HTR-8/SVneo (cell line): ENCODE results near the gene BFSP1.
A peak's percentile ranks its signal among the peaks of the same experiment; 100 is the strongest.

Experiments used
- DNase-seq: peaks from one replicate; pipeline ENCODE4 v3.0.0; 2011; ENCODE audit warnings: low spot score, mixed read lengths; ENCODE audit not compliant: insufficient read length
- FAIRE-seq: peaks from 2 replicates; lab custom pipeline; 2011; peaks lifted over from hg19 to GRCh38; lab: Jason Lieb, UNC

Gene BFSP1

DNA sequence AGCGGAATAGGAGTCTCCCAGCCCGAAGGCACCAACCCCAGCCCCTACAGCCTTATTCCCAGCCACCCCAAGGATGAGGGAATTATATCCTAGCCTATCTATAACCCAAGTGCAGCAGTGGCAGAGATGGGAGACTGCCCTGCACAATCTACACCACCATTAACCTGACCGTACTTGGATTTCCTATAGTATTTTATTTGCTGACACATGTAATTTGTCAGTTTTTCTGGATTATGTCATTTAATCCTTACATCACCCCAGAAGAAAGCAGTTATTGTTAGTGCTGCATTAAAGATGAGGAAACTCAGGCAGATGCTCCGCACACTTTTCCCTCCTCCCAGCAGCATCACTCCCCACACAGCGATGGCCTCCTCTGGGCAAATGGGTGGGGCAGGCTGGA lies 6.0 kb downstream of the BFSP1 start:
- no peak for DNase-seq
- no peak for FAIRE-seq

GRCh38 chr20:17524560-17524959 lies 6.6 kb downstream of the BFSP1 start:
- no peak for FAIRE-seq
- no peak for DNase-seq

GRCh38 chr20:17523326-17523725 lies 7.9 kb downstream of the BFSP1 start:
- no peak for FAIRE-seq
- DNase-seq = no peak

DNA sequence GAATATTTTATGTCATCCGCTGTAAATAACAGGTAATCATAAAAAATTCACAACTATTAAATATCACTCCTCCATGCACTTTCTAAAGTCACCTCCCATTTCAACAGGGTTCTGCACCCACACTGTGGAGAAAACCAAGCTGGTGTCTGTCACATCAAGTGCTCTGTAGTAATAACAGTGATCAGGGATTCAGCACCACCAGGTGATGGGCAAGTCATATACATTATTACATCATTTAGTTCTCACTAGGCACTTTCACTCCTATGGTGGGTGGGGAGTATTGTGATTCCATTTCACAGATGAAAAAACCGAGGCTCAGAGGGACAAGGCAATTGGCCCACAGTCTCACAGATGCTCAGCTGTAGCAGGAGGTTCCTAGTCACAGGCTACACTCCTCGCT lies 8.7 kb downstream of the BFSP1 start:
- DNase-seq (no peak), FAIRE-seq (no peak)

GRCh38 chr20:17520583-17520982 lies 10.6 kb downstream of the BFSP1 start:
- FAIRE-seq (no peak), DNase-seq (no peak)

GRCh38 chr20:17519606-17520285 lies 11.4 kb downstream of the BFSP1 start:
- DNase-seq (no peak), FAIRE-seq (no peak)

- no peak for DNase-seq
- FAIRE-seq = no peak
These were observed 12.7 kb downstream of the BFSP1 start for GRCh38 chr20:17518339-17519052.

GRCh38 chr20:17515053-17515452 lies 16.1 kb downstream of the BFSP1 start:
- FAIRE-seq = no peak
- no peak for DNase-seq

- DNase-seq (no peak), FAIRE-seq (no peak)
These were observed 17.2 kb downstream of the BFSP1 start for GRCh38 chr20:17513939-17514338.

DNA sequence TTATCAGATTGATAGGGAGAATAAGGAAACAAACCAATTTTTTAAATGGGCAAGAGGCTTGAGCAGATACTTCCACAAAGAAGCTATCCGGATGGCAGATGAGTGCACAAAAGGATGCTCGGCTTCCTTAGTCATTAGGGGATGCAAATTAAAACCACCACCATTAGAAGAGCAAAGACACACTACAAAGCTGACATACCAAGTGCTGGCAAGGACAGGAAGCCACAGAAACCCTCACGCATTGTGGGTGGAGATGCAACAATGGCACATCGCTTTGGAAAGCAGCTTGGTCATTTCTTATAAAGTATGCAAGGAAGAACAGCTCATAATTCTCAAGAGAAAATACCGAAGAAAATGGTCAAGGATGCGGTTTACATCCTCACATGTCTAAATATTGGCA lies 19.8 kb downstream of the BFSP1 start:
- DNase-seq = no peak
- peak; percentile 26 for FAIRE-seq

DNA sequence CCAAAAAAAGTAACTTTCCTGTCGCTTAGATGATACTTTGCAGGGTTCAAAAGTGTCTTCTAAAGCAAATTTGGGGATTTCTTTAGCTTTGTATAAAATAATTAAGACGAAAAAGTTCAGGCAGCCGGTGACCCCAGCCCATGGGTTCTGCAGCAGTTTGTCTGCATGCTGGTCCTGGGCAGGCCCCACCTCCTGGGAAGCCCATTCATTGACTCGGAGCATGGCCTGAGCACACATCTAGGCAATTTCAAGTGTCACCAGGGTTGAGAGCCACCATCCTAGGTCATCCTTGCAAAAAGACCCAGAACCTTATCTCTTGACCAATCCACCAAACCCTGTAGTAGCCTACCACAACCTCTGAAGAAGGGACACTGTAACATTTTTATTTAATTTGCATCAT lies 20.6 kb downstream of the BFSP1 start:
- FAIRE-seq (no peak), DNase-seq (no peak)

- DNase-seq (no peak), FAIRE-seq (no peak)
These were observed 22.4 kb downstream of the BFSP1 start for GRCh38 chr20:17508756-17509155.

GRCh38 chr20:17507531-17507930 lies 23.6 kb downstream of the BFSP1 start:
- FAIRE-seq = peak; percentile 66

DNA sequence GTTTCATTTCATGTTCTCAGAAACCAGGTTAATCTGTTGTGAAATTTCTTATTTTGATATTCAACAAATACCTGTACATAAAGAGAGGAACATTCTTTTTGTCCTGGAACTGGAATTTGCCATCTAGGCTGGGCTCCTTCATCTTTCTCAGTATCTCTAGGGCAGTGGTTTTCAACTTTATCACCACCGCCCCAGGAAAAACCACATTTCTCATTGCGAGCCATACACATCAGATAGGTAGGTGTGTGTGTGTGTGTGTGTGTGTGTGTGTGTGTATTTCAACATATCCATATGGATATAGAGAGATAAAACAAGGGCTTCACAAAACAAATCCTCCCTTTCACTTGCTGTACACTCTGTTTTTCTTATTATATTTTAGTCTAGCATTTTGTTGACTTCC lies 24.1 kb downstream of the BFSP1 start:
- no peak for FAIRE-seq
- no peak for DNase-seq

More at GRCh38 chr20:17507531-17507930, 23.6 kb downstream of the BFSP1 start:
- no peak for DNase-seq

- no peak for DNase-seq
- no peak for FAIRE-seq
These were observed 25.3 kb downstream of the BFSP1 start for GRCh38 chr20:17505636-17506517.

- DNase-seq (peak; percentile 57), FAIRE-seq (no peak)
These were observed 26.1 kb downstream of the BFSP1 start for GRCh38 chr20:17504898-17505635.

- FAIRE-seq (no peak), DNase-seq (peak; percentile 25)
These were observed 26.9 kb downstream of the BFSP1 start for GRCh38 chr20:17504066-17504897.

GRCh38 chr20:17503301-17504065 lies 27.7 kb downstream of the BFSP1 start:
- FAIRE-seq (no peak), DNase-seq (no peak)

DNA sequence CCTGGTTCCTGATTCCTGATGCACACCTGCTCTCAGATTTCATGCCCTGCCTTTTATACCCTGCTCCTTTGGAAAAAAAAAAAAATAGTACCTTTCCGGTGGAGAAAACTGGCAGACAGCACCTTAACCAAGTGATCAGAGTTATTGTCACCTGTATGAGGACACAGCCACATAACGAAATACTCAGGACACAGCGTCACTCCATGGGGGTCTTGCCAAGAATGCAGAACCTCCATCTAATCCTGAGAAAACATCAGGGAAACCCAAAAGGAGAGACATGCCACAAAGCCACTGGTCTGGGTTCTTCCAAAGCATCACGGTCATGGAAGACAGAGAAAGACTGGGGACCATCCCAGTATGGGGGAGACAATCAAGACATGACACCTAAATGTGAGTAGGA lies 29.1 kb downstream of the BFSP1 start:
- no peak for FAIRE-seq
- no peak for DNase-seq
